ENCODE results near the gene STIM1.

DNA sequence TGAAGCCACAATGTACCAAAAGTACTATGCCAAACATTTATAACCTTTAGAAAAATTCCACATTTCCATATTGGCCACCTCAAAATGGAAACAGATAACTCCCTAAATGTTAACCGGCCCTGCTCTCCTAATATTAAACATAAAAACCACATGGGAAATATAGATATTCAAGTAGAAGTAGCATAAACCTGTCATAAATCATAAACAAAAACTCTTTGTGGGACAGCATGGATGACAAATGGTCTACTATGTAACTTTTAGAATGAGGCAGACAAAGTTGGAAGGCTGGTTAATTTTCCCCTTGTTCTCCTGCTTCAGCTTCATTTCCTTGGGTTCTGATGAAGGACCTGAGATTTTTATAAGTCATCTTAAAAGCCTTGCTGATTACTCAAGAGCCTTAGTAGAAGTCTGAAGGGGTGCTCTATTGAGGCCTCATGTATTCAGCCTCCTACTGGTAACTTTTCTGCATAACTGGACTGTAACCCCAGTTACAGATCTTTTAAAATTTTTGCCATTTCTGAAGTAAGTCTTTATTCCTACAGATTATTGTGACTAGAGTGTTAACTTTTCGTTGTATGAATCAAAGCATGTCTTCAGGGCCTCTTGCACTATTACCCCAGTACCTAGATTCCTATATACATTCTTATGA, 116.4 kb downstream of the STIM1 start:
- TF ChIP-seq, protein P1, sequence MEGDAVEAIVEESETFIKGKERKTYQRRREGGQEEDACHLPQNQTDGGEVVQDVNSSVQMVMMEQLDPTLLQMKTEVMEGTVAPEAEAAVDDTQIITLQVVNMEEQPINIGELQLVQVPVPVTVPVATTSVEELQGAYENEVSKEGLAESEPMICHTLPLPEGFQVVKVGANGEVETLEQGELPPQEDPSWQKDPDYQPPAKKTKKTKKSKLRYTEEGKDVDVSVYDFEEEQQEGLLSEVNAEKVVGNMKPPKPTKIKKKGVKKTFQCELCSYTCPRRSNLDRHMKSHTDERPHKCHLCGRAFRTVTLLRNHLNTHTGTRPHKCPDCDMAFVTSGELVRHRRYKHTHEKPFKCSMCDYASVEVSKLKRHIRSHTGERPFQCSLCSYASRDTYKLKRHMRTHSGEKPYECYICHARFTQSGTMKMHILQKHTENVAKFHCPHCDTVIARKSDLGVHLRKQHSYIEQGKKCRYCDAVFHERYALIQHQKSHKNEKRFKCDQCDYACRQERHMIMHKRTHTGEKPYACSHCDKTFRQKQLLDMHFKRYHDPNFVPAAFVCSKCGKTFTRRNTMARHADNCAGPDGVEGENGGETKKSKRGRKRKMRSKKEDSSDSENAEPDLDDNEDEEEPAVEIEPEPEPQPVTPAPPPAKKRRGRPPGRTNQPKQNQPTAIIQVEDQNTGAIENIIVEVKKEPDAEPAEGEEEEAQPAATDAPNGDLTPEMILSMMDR (IDR thresholded peaks at IDR 0.05): peak in 1 of 3 experiments; percentile 22
- TF ChIP-seq POLR2AphosphoS5 (IDR thresholded peaks at IDR 0.05) (no peak), POLR2A (IDR thresholded peaks at IDR 0.05; ENCODE audit: low read depth) (no peak), EP300 (IDR thresholded peaks at IDR 0.05) (no peak)

Data from esophagus muscularis mucosa (tissue), 4 donors.